ENCODE data around the gene NMUR1. TPM values are rescaled to one million over a fixed set of nuclear protein-coding genes. Genes with fewer than 3 reads are reported as not detected.

NMUR1 gene
- total RNA-seq, 4 donors from 2014 or later: 0.32 to 2.2 (median 0.55) TPM; not detected in 1

DNA sequence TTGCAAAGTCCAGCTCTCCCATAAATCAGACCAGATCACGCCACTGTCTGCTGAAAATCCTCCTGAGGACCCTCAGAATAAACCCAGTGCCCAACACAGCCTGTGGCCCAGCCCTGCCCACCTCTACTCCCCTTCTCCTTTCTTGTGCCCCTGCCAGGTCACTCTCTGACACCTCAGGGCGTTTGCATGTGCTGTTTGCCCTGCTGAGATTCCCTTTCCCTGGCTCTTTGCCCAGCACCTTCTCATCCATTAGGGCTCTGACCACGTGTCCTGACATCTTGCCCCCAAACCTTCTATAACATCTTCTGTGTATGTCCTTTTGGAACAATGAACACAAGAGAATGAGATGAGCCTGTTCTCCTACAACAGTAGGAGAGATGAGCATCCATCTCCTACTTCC lies 18.5 kb upstream of the NMUR1 start:
- in situ Hi-C loops (cut with MboI; ENCODE audit: low pct_ligation_motif_present in 1 of 4, low pct_unique_long_range_greater_than_20kb in 1 of 4, low sequenced_read_pairs in 3 of 4) (no loop called here), intact Hi-C loops (cut with DNase I; ENCODE audit: low total_unique reads) (no loop called here)
- H3K9me3 ChIP-seq: peaks cover 11 to 12% of the 10 kb centered on the region in 2 donors
- DNase-seq: no peak
- TF ChIP-seq EP300 (IDR thresholded peaks at IDR 0.05; ENCODE audit: low read depth): no peak
- no peak for TF ChIP-seq POLR2AphosphoS5 (IDR thresholded peaks at IDR 0.05)
- TF ChIP-seq POLR2A (IDR thresholded peaks at IDR 0.05): no peak
- TF ChIP-seq CTCF (IDR thresholded peaks at IDR 0.05): no peak
- no peak overlapping the region for H3K27ac ChIP-seq
- H3K27me3 ChIP-seq: no peaks in the 10 kb centered on the region
- H3K36me3 ChIP-seq: no peaks in the 10 kb centered on the region
- H3K4me3 ChIP-seq: no peak overlapping the region
- peaks cover 0 to 12% (median 5%) of the 10 kb centered on the region in 4 donors for H3K4me1 ChIP-seq
- WGBS, 2 donors (ENCODE audit: low coverage in 1 of 2): 66% methylated on average over 3 of the region's 3 CpGs; no CpG with 5 or more reads in 1 of the 2 donors

DNA sequence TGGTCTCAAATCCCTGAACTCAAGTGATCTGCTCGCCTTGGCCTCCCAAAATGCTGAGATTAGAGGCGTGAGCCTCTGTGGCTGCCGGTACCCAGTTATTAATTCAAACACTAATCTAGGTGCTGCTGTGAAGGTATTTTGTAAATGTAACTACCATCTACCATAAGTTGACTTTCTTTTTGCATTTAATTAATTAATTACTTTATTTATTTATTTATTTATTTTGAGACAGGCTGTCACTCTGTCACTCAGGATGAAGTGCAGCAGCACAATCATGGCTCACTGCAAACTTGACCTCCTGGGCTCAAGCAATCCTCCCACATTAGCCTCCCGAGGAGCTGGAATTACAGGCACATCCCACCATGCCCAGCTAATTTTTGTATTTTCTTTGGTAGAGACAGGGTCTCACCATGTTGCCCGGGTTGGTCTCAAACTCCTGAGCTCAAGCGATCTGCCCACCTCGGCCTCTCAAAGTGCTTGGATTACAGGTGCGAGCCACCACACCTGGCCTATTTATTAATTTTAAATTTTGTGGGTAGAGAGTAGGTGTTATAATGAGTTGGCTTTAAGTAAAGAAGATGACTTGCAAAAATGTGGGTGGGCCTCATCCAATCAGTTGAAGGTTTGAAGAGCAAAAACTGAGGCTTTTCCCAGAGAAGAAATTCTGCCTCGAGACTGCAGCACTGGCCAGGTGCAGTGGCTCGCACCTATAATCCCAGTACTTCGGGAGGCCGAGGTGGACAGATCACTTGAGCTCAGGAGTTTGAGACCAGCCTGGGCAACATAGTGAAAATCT lies 17.3 kb upstream of the NMUR1 start:
- intact Hi-C loops (cut with DNase I; ENCODE audit: low total_unique reads): no loop called here
- H3K27ac ChIP-seq: no peak overlapping the region
- peaks cover 0 to 12% (median 5%) of the 10 kb centered on the region in 4 donors for H3K4me1 ChIP-seq
- no peaks in the 10 kb centered on the region for H3K27me3 ChIP-seq
- in situ Hi-C loops (cut with MboI; ENCODE audit: low pct_ligation_motif_present in 1 of 4, low pct_unique_long_range_greater_than_20kb in 1 of 4, low sequenced_read_pairs in 3 of 4): no loop called here
- H3K36me3 ChIP-seq: no peaks in the 10 kb centered on the region
- no peak overlapping the region for H3K4me3 ChIP-seq
- TF ChIP-seq POLR2A (IDR thresholded peaks at IDR 0.05) (no peak), EP300 (IDR thresholded peaks at IDR 0.05; ENCODE audit: low read depth) (no peak), POLR2AphosphoS5 (IDR thresholded peaks at IDR 0.05) (no peak), CTCF (IDR thresholded peaks at IDR 0.05) (no peak)
- 92 to 96% methylated on average over 2 to 12 of the region's 12 CpGs for WGBS, 2 donors (ENCODE audit: low coverage in 1 of 2)
- H3K9me3 ChIP-seq: peaks cover 4 to 10% of the 10 kb centered on the region in 2 donors
- no peak for DNase-seq

- in situ Hi-C loops (cut with MboI; ENCODE audit: low pct_ligation_motif_present in 1 of 4, low pct_unique_long_range_greater_than_20kb in 1 of 4, low sequenced_read_pairs in 3 of 4): no loop called here
- TF ChIP-seq EP300 (IDR thresholded peaks at IDR 0.05; ENCODE audit: low read depth): no peak
- no peak for TF ChIP-seq POLR2A (IDR thresholded peaks at IDR 0.05)
- TF ChIP-seq CTCF (IDR thresholded peaks at IDR 0.05): no peak
- TF ChIP-seq POLR2AphosphoS5 (IDR thresholded peaks at IDR 0.05): no peak
- intact Hi-C loops (cut with DNase I; ENCODE audit: low total_unique reads): no loop called here
- no peak for DNase-seq
- H3K9me3 ChIP-seq: peaks cover 0 to 8% of the 10 kb centered on the region in 2 donors
- H3K4me3 ChIP-seq: no peak overlapping the region
- H3K4me1 ChIP-seq: peaks cover 0 to 17% (median 5%) of the 10 kb centered on the region in 4 donors
- 66 to 85% methylated on average over 6 to 13 of the region's 13 CpGs for WGBS, 2 donors (ENCODE audit: low coverage in 1 of 2)
- H3K27me3 ChIP-seq: no peaks in the 10 kb centered on the region
- peak overlapping the region in 2 of 4 donors; percentile 49 to 67 for H3K27ac ChIP-seq
- no peaks in the 10 kb centered on the region for H3K36me3 ChIP-seq
These were observed 15.9 kb upstream of the NMUR1 start for GRCh38 chr2:231546014-231546715.

DNA sequence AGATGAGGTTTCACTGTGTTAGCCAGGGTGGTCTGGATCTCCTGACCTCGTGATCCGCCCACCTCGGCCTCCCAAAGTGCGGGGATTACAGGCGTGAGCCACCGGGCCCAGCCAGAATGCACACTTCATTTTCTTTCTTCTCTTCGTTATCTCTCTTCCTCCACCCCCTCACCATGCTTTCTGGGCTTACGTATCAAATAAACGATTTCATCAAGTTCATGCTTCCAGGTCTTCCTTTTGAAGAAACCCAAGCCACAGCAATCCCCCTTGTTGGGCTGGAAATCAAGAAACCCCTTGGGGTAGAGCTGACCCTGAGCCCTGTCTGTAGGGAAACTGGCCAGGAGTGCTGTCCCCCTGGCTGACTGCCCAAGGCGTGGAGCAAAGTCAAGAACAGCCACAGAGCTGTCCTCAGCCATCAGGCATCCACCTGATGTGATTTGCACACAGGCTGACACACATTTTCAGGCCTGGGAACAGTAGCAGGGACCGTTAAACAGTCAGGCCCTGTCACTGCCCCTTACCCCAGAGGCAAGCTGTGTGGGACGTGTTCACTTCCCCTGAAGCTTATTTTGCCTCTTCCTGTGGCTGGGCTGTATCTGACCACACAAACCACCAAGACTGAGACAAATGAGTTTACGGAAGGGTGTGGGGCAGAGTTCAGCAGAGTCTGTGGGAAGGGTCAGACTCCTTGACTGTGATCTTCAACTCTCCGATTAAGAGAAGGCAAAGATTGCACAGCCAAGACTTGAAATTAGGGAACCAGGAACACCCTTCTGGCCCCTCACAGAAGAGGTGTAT lies 15.1 kb upstream of the NMUR1 start:
- Histone ChIP-seq H3K36me3 (no peaks in the 10 kb centered on the region), H3K27me3 (no peaks in the 10 kb centered on the region), H3K4me3 (no peak overlapping the region), H3K9me3 (peaks cover 0 to 8% of the 10 kb centered on the region in 2 donors), H3K4me1 (peaks cover 0 to 17% (median 5%) of the 10 kb centered on the region in 4 donors), H3K27ac (peak overlapping the region; percentile 21 to 67 (median 41))
- TF ChIP-seq CTCF (IDR thresholded peaks at IDR 0.05): no peak
- TF ChIP-seq POLR2AphosphoS5 (IDR thresholded peaks at IDR 0.05): no peak
- no peak for TF ChIP-seq EP300 (IDR thresholded peaks at IDR 0.05; ENCODE audit: low read depth)
- DNase-seq: peak; percentile 69
- 11 to 48% methylated on average over 3 to 14 of the region's 14 CpGs for WGBS, 2 donors (ENCODE audit: low coverage in 1 of 2)
- in situ Hi-C loops (cut with MboI; ENCODE audit: low pct_ligation_motif_present in 1 of 4, low pct_unique_long_range_greater_than_20kb in 1 of 4, low sequenced_read_pairs in 3 of 4) (no loop called here), intact Hi-C loops (cut with DNase I; ENCODE audit: low total_unique reads) (no loop called here)
